Measurements from ENCODE around the gene HEATR3. TPM values are rescaled to one million over a fixed set of nuclear protein-coding genes. Genes with fewer than 3 reads are reported as not detected.

The HEATR3 gene
- total RNA-seq = 10 to 100 TPM; 13.7 to 31.2 (median 16.4) TPM

GRCh38 chr16:50065624-50066481, at the start of gene HEATR3:
HEATR3 (plus strand) TSS chr16:50065970; CDS start chr16:50066132, 162 bp downstream.
- Histone ChIP-seq H3K27me3 (no peaks in the 10 kb centered on the region), H3K36me3 (peaks cover 0 to 20% (median 4%) of the 10 kb centered on the region in 3 donors), H3K9me3 (no peaks in the 10 kb centered on the region), H3K4me1 (peaks cover 13 to 29% (median 16%) of the 10 kb centered on the region in 3 donors), H3K4me3 (peak within 1 kb of the TSS; percentile 64 to 95 (median 90)), H3K27ac (peak within 1 kb of the TSS; percentile 88 to 98 (median 95))
- DNase-seq = peak; percentile 64
- 10 to 18% methylated on average over 13 to 21 of the region's 91 CpGs for WGBS, 2 donors
- TF ChIP-seq POLR2A (IDR thresholded peaks at IDR 0.05) (peak in 2 of 4 donors; percentile 10 to 53), CTCF (IDR thresholded peaks at IDR 0.05) (peak in 1 of 6 experiments; percentile 29)
- intact Hi-C loops (cut with DNase I) = no loop called here

GRCh38 chr16:50017553-50017952, 48.2 kb upstream of the HEATR3 start:
- TF ChIP-seq CTCF (IDR thresholded peaks at IDR 0.05) = no peak
- no peak for TF ChIP-seq POLR2A (IDR thresholded peaks at IDR 0.05)
- Histone ChIP-seq H3K9me3 (no peaks in the 10 kb centered on the region), H3K36me3 (no peaks in the 10 kb centered on the region), H3K27ac (no peak overlapping the region), H3K4me1 (no peaks in the 10 kb centered on the region), H3K4me3 (no peak overlapping the region), H3K27me3 (no peaks in the 10 kb centered on the region)
- WGBS, 2 donors = 81 to 84% methylated on average over 7 to 9 of the region's 9 CpGs
- intact Hi-C loops (cut with DNase I) = no loop called here
- DNase-seq = no peak

GRCh38 chr16:50021544-50021943, 44.2 kb upstream of the HEATR3 start:
- no peak for DNase-seq

GRCh38 chr16:50023641-50024040, 42.1 kb upstream of the HEATR3 start:
- TF ChIP-seq POLR2A (IDR thresholded peaks at IDR 0.05) (no peak), CTCF (IDR thresholded peaks at IDR 0.05) (no peak)
- Histone ChIP-seq H3K36me3 (peaks cover 0 to 12% (median 0%) of the 10 kb centered on the region in 3 donors), H3K27ac (no peak overlapping the region), H3K9me3 (no peaks in the 10 kb centered on the region), H3K4me1 (peaks cover 0 to 35% (median 16%) of the 10 kb centered on the region in 3 donors), H3K27me3 (no peaks in the 10 kb centered on the region), H3K4me3 (no peak overlapping the region)
- intact Hi-C loops (cut with DNase I) = loop anchor here (10.0 kb wide), 2 partner anchors 191 to 331 kb away; no protein-coding TSS in a partner anchor
- no peak for DNase-seq
- WGBS, 2 donors = 45 to 47% methylated on average over 4 of the region's 4 CpGs

More at GRCh38 chr16:50021544-50021943, 44.2 kb upstream of the HEATR3 start:
- H3K4me1 ChIP-seq = peaks cover 0 to 15% (median 10%) of the 10 kb centered on the region in 3 donors
- WGBS, 2 donors = 23 to 57% methylated on average over 2 of the region's 2 CpGs
- no peak overlapping the region for H3K4me3 ChIP-seq
- H3K27me3 ChIP-seq = no peaks in the 10 kb centered on the region
- intact Hi-C loops (cut with DNase I) = loop anchor here (10.0 kb wide), 2 partner anchors 193 to 333 kb away; no protein-coding TSS in a partner anchor
- H3K36me3 ChIP-seq = no peaks in the 10 kb centered on the region
- no peak for TF ChIP-seq CTCF (IDR thresholded peaks at IDR 0.05)
- no peaks in the 10 kb centered on the region for H3K9me3 ChIP-seq
- H3K27ac ChIP-seq = no peak overlapping the region

GRCh38 chr16:50024207-50024606, 41.6 kb upstream of the HEATR3 start:
- Histone ChIP-seq H3K9me3 (no peaks in the 10 kb centered on the region), H3K4me1 (peaks cover 0 to 39% (median 16%) of the 10 kb centered on the region in 3 donors), H3K27me3 (no peaks in the 10 kb centered on the region), H3K27ac (peak overlapping the region in 1 of 4 donors; percentile 1), H3K36me3 (peaks cover 0 to 16% (median 0%) of the 10 kb centered on the region in 3 donors), H3K4me3 (peak overlapping the region in 1 of 4 donors; percentile 98)
- TF ChIP-seq CTCF (IDR thresholded peaks at IDR 0.05) (no peak), POLR2A (IDR thresholded peaks at IDR 0.05) (no peak)
- 85 to 89% methylated on average over 11 of the region's 11 CpGs for WGBS, 2 donors
- no peak for DNase-seq
- intact Hi-C loops (cut with DNase I) = loop anchor here (10.0 kb wide), 2 partner anchors 191 to 331 kb away; no protein-coding TSS in a partner anchor

Measured in esophagus squamous epithelium (tissue), 5 donors.